K562 (cell line): ENCODE data around the gene MICU1. TPM values are rescaled to one million over a fixed set of nuclear protein-coding genes. Genes with fewer than 3 reads are reported as not detected.

Experiments
- ATAC-seq: fragments of 200-7000 bp; cut with Tn5 transposase; 3 replicates; pipeline ENCODE4 v1.9.1; 2020; ENCODE audit warnings: moderate library complexity
- BruUV-seq: library from RNA; stranded (reverse); fragments of 400-500 nt; replicated peaks from 2 replicates; lab custom pipeline; 2021; lab: Mats Ljungman, UMichigan
- CTCF ChIA-PET: fragments of 300-600 bp; formaldehyde crosslinking; extraction: SDS; loops from one replicate; lab custom pipeline; 2021; ENCODE audit warnings: low intra/inter-chr PET ratio; lab: Yijun Ruan, JAX
- POLR2A ChIA-PET: fragments of 300-600, 350-650 bp; sonication (Branson Sonifier 250); formaldehyde crosslinking; extraction: SDS; loops from one replicate; lab custom pipeline; 2021; ENCODE audit warnings: antibody characterized with exemption, inconsistent platforms; lab: Yijun Ruan, JAX
- DNase-seq, 4 experiments: peaks; one replicate each; pipeline versions ENCODE4 v3.0.0 to v3.0.0-alpha.2; 2011 to 2018; ENCODE audit warnings: low spot score in 3 of 4, mixed read lengths in 3 of 4; ENCODE audit errors: extremely low read depth in 1 of 4
- FAIRE-seq: peaks from 2 replicates; lab custom pipeline; 2011; peaks lifted over from hg19 to GRCh38; lab: Jason Lieb, UNC
- H2AFZ ChIP-seq: 2 replicates; pipeline ENCODE4 v1.6.0; 2011; ENCODE audit warnings: low read depth, low read length, control low read depth, inconsistent platforms
- H3K27ac ChIP-seq: fragments of 200-600 bp; 3 replicates; pipeline ENCODE4 v1.8.0; 2011; ENCODE audit warnings: low read depth, mild to moderate bottlenecking, control low read depth, inconsistent platforms, low read length, moderate library complexity, mixed read lengths; ENCODE audit errors: extremely low read depth
- H3K27me3 ChIP-seq, 2 experiments: fragments of 300-600 bp in 1 of 2; 2 replicates in 1 of 2; 3 replicates in 1 of 2; pipeline versions ENCODE4 v1.6.0 to v1.8.0; 2011; ENCODE audit warnings: inconsistent platforms in 2 of 2, low read length in 2 of 2, mild to moderate bottlenecking in 1 of 2, mixed read lengths in 1 of 2, moderate library complexity in 1 of 2; ENCODE audit not compliant: control insufficient read depth in 2 of 2, insufficient read depth in 2 of 2
- H3K36me3 ChIP-seq: fragments of 300-600 bp; 3 replicates; pipeline ENCODE4 v1.8.0; 2011; ENCODE audit warnings: mild to moderate bottlenecking, low read length, inconsistent platforms; ENCODE audit not compliant: control insufficient read depth, insufficient read depth
- H3K4me1 ChIP-seq, 2 experiments: fragments of 200-600 bp in 1 of 2; replicated peaks in 1 of 2; 2 replicates in 1 of 2; 3 replicates in 1 of 2; pipeline versions ENCODE4 v1.5.1 to v1.8.0; 2011; ENCODE audit warnings: inconsistent platforms in 2 of 2, low read length in 2 of 2, mild to moderate bottlenecking in 1 of 2, mixed read lengths in 1 of 2, moderate library complexity in 1 of 2; ENCODE audit not compliant: control insufficient read depth in 2 of 2, insufficient read depth in 2 of 2
- H3K4me2 ChIP-seq: 2 replicates; pipeline ENCODE4 v1.6.1; 2011; ENCODE audit warnings: low read length, control low read depth, inconsistent platforms, mixed read lengths; ENCODE audit not compliant: insufficient read depth
- H3K4me3 ChIP-seq: fragments of 200-600 bp; sonication (generic), shearing (Covaris generic); 2 replicates; pipeline ENCODE4 v1.5.1; 2016; ENCODE audit warnings: control low read depth, inconsistent platforms
- H3K79me2 ChIP-seq: fragments of 200-600 bp; 3 replicates; pipeline ENCODE4 v1.8.0; 2011; ENCODE audit warnings: low read length, inconsistent platforms; ENCODE audit not compliant: control insufficient read depth, insufficient read depth
- H3K9ac ChIP-seq, 2 experiments: 2 replicates each; pipeline versions ENCODE4 v1.6.0 to v1.6.1; 2011; ENCODE audit warnings: low read depth in 2 of 2, low read length in 2 of 2, control low read depth in 1 of 2, inconsistent platforms in 1 of 2, mild to moderate bottlenecking in 1 of 2, mixed read lengths in 1 of 2; ENCODE audit not compliant: insufficient read depth in 1 of 2
- H3K9me1 ChIP-seq: one replicate; pipeline ENCODE4 v1.6.0; 2011; ENCODE audit warnings: inconsistent platforms, mild to moderate bottlenecking, low read length, moderate library complexity; ENCODE audit not compliant: control insufficient read depth, insufficient read depth
- H3K9me3 ChIP-seq: replicated peaks from 2 replicates; pipeline ENCODE4 v1.5.1; 2011; ENCODE audit warnings: low read depth, low read length, inconsistent platforms; ENCODE audit not compliant: control insufficient read depth, insufficient read depth
- H4K20me1 ChIP-seq: replicated peaks from 2 replicates; pipeline ENCODE4 v1.6.1; 2011; ENCODE audit warnings: low read length, inconsistent platforms, mixed read lengths; ENCODE audit not compliant: control insufficient read depth, insufficient read depth
- C11orf30 ChIP-seq: fragments of 450-650 bp; IDR thresholded peaks from 2 replicates; pipeline ENCODE4 v1.6.1; 2016; ENCODE audit warnings: low read depth, mild to moderate bottlenecking
- CEBPB ChIP-seq: fragments of 450-650 bp; IDR thresholded peaks from 2 replicates; pipeline ENCODE4 v1.6.1; 2016; ENCODE audit warnings: missing genetic modification characterization, missing compliant biosample characterization
- CEBPG ChIP-seq, 3 experiments: fragments of 200-800 bp in 1 of 3; sonication (Bioruptor generic) in 1 of 3; sonication (generic) in 1 of 3; formaldehyde crosslinking in 1 of 3; IDR thresholded peaks in 2 of 3; conservative IDR thresholded peaks in 1 of 3; 2 replicates each; pipeline versions ENCODE4 v1.6.1 to v1.8.0; 2016 to 2022; ENCODE audit warnings: missing compliant biosample characterization in 2 of 3, missing genetic modification characterization in 2 of 3, mild to moderate bottlenecking in 1 of 3, missing genetic modification reagents in 1 of 3
- TCF7L2 ChIP-seq: fragments of 150-350 bp; IDR thresholded peaks from 2 replicates; pipeline ENCODE4 v1.6.1; 2016; ENCODE audit warnings: low read depth, mild to moderate bottlenecking, low read length, moderate library complexity
- ZNF316 ChIP-seq: fragments of 450-650 bp; IDR thresholded peaks from 2 replicates; pipeline ENCODE4 v1.6.1; 2016
- ZNF347 ChIP-seq: fragments of 450-650 bp; formaldehyde crosslinking; IDR thresholded peaks from 2 replicates; pipeline ENCODE4 v1.4.0; 2020; ENCODE audit warnings: low read depth, mild to moderate bottlenecking, moderate library complexity
- WGBS: fragments of 100-300 bp; shearing (Covaris generic); methylation state at CpG from one replicate; pipeline ENCODE4 v1.1.6; 2016; ENCODE audit warnings: low coverage, mixed read lengths; ENCODE audit not compliant: insufficient coverage; ENCODE audit errors: missing lambda C conversion rate; 5-methylcytosine and 5-hydroxymethylcytosine counted together
- in situ Hi-C: fragments of 300-500 bp; cut with MboI; formaldehyde crosslinking; loops from 4 replicates; pipeline ENCODE4 v1.15.0; 2018; ENCODE audit warnings: inconsistent platforms, mixed read lengths
- intact Hi-C: fragments of 100-400 bp; cut with micrococcal nuclease; formaldehyde crosslinking; loops from 2 replicates; pipeline ENCODE4 v1.14.2; 2022
- polyA plus RNA-seq, 8 experiments: library from polyadenylated mRNA; depleted of rRNA in 4 of 8; stranded (reverse) in 5 of 8; unstranded in 3 of 8; fragments of >200 nt; fragmentation: Nextera tagmentation in 2 of 8; fragmentation: Illumina TruSeq in 1 of 8; extraction: Ambion mirVana in 2 of 8; extraction: Trizol in 1 of 8; gene quantifications; 2 replicates each; pipeline versions ENCODE4 v1.2.1 to v1.2.3, GENCODE V29; 2011 to 2014; ENCODE audit warnings: inconsistent platforms in 1 of 8, missing spikeins in 1 of 8
- total RNA-seq, 7 experiments: library from RNA; depleted of rRNA in 6 of 7; stranded (reverse); fragments of >200 nt in 6 of 7; fragmentation: Illumina TruSeq in 2 of 7; extraction: Trizol in 2 of 7; gene quantifications; 2 replicates each; pipeline versions ENCODE4 v1.2.1 to v1.2.3, GENCODE V29; 2011 to 2021; ENCODE audit warnings: low replicate concordance in 1 of 7
- TF ChIP-seq, protein P1 (sequence below): IDR thresholded peaks from 2 replicates; pipeline ENCODE4 v1.6.1; 2014; ENCODE audit warnings: antibody characterized with exemption

The MICU1 gene
- total and polyA plus RNA-seq, 9 of the 15 experiments (the other 6 are each of a cell fraction or from before 2014, with no cell fraction given) = 29.3 to 76.8 (median 48.4) TPM

DNA sequence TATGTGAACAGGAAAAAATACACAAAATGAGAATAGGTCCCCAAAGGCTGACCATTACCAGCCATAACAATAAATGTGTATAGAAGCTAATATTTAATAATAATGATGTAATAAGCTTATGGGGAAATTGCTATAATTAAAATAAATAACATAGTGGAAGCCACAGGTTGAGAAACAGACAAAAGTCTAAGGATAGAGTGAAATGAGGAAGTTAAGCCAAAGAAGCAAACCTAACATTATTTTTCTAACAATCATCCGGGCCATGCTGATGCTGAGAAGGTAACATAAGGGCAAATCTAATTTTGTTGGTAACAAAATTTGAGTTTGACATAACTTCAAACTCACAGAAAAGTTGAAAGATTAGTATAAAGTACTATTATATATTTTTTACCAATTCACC lies 115.9 kb downstream of the MICU1 start:
- no peak for ATAC-seq
- no peak overlapping the region for H3K27ac ChIP-seq
- WGBS = 44% methylated on average over 1 of the region's 1 CpG
- no peaks in the 10 kb centered on the region for H3K27me3 ChIP-seq
- in situ Hi-C loops = no loop called here
- no peak overlapping the region for H3K9ac ChIP-seq
- POLR2A ChIA-PET = interaction anchor here (0.7 kb wide), 1 partner anchor 16 kb away, joined by 7 read pairs; no protein-coding TSS in a partner anchor
- H3K79me2 ChIP-seq = no peaks in the 10 kb centered on the region
- H3K4me3 ChIP-seq = no peak overlapping the region
- intact Hi-C loops = no loop called here
- H4K20me1 ChIP-seq = no peaks in the 10 kb centered on the region
- BruUV-seq = no TSS peak
- TF ChIP-seq CEBPB (tag) (0 out of 2 replicates have a peak, but pooled peaks have one; percentile 11), TCF7L2 (no peak), CEBPG (CRISPR knock-in tag; IDR thresholded peaks at IDR 0.05) (no peak), CEBPG (tag; conservative IDR thresholded peaks at IDR 0.05 in 1 of 2, IDR thresholded peaks at IDR 0.05 in 1 of 2) (0 out of 4 replicates have a peak, but pooled peaks of 1 of the 2 experiments have one; percentile 27)
- TF ChIP-seq, all 486 proteins: peak for 2
- Histone ChIP-seq H3K9me3 (no peaks in the 10 kb centered on the region), H3K4me2 (no peak overlapping the region), H3K36me3 (no peaks in the 10 kb centered on the region), H2AFZ (no peak overlapping the region), H3K9me1 (no peaks in the 10 kb centered on the region), H3K4me1 (no peaks in the 10 kb centered on the region)
- DNase-seq = no peak
- no peak for FAIRE-seq
- CTCF ChIA-PET = interaction anchor here (0.6 kb wide), 1 partner anchor 89 kb away, joined by 3 read pairs; no protein-coding TSS in a partner anchor

DNA sequence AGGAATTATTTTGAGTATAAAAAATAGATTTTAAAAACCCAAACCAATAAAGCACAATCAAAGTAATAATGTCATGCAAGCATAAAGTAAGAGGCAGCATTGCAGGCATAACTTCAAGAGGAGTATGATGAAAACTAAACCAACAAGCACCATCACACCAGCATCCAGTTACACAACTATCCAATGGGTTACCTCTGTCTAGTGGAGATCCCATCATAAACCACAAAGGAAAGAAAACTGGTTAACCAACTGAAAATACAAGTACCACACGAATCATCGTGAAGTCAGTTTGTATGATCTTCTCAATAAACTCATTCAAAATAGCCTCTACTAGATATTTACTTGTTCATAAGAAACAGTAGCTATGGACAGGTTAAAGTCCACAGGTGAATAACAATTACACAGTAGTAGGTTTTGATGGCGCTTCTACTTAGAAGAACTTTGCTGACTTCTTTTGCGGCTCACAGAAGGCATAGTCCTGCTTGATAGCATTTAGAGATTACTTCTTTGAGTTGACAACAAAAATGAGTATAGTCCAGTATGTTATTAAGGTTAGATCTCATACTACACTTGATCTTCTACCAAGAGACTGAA lies 116.6 kb downstream of the MICU1 start:
- Histone ChIP-seq H3K4me1 (no peaks in the 10 kb centered on the region), H3K27me3 (no peaks in the 10 kb centered on the region), H3K9me1 (no peaks in the 10 kb centered on the region), H4K20me1 (no peaks in the 10 kb centered on the region), H3K4me2 (no peak overlapping the region), H3K9me3 (no peaks in the 10 kb centered on the region), H3K79me2 (no peaks in the 10 kb centered on the region), H3K9ac (no peak overlapping the region), H2AFZ (no peak overlapping the region), H3K27ac (no peak overlapping the region), H3K36me3 (no peaks in the 10 kb centered on the region), H3K4me3 (no peak overlapping the region)
- in situ Hi-C loops = no loop called here
- intact Hi-C loops = no loop called here
- FAIRE-seq (no peak), DNase-seq (no peak), ATAC-seq (no peak)
- peak; percentile 41 for TF ChIP-seq ZNF316
- TF ChIP-seq ZNF347 (CRISPR knock-in tag) = no peak
- TF ChIP-seq, protein P1, sequence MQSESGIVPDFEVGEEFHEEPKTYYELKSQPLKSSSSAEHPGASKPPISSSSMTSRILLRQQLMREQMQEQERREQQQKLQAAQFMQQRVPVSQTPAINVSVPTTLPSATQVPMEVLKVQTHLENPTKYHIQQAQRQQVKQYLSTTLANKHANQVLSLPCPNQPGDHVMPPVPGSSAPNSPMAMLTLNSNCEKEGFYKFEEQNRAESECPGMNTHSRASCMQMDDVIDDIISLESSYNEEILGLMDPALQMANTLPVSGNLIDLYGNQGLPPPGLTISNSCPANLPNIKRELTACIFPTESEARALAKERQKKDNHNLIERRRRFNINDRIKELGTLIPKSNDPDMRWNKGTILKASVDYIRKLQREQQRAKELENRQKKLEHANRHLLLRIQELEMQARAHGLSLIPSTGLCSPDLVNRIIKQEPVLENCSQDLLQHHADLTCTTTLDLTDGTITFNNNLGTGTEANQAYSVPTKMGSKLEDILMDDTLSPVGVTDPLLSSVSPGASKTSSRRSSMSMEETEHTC = no peak
- peak; percentile 30 for TF ChIP-seq C11orf30
- 82% methylated on average over 4 of the region's 4 CpGs for WGBS
- no TSS peak for BruUV-seq
- ChIA-PET POLR2A (interaction anchor here (0.7 to 1.2 kb wide), 2 partner anchors 17 to 18 kb away, joined by 3 to 7 read pairs; no protein-coding TSS in a partner anchor), CTCF (no interaction called here)
